NCI-H748 treated with DMSO at 0.1 percent for 48 hours (cell line): ENCODE data around the gene ANKRD50.

Experiments used
- DNase-seq: peaks from one replicate; lab custom pipeline; 2025; lab: John Stamatoyannopoulos, UW

The ANKRD50 gene, protein sequence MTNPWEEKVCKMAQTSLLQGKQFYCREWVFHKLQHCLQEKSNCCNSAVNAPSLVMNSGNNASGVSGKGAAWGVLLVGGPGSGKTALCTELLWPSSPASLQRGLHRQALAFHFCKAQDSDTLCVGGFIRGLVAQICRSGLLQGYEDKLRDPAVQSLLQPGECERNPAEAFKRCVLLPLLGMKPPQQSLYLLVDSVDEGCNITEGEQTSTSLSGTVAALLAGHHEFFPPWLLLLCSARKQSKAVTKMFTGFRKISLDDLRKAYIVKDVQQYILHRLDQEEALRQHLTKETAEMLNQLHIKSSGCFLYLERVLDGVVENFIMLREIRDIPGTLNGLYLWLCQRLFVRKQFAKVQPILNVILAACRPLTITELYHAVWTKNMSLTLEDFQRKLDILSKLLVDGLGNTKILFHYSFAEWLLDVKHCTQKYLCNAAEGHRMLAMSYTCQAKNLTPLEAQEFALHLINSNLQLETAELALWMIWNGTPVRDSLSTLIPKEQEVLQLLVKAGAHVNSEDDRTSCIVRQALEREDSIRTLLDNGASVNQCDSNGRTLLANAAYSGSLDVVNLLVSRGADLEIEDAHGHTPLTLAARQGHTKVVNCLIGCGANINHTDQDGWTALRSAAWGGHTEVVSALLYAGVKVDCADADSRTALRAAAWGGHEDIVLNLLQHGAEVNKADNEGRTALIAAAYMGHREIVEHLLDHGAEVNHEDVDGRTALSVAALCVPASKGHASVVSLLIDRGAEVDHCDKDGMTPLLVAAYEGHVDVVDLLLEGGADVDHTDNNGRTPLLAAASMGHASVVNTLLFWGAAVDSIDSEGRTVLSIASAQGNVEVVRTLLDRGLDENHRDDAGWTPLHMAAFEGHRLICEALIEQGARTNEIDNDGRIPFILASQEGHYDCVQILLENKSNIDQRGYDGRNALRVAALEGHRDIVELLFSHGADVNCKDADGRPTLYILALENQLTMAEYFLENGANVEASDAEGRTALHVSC (N-terminal part only)

DNA sequence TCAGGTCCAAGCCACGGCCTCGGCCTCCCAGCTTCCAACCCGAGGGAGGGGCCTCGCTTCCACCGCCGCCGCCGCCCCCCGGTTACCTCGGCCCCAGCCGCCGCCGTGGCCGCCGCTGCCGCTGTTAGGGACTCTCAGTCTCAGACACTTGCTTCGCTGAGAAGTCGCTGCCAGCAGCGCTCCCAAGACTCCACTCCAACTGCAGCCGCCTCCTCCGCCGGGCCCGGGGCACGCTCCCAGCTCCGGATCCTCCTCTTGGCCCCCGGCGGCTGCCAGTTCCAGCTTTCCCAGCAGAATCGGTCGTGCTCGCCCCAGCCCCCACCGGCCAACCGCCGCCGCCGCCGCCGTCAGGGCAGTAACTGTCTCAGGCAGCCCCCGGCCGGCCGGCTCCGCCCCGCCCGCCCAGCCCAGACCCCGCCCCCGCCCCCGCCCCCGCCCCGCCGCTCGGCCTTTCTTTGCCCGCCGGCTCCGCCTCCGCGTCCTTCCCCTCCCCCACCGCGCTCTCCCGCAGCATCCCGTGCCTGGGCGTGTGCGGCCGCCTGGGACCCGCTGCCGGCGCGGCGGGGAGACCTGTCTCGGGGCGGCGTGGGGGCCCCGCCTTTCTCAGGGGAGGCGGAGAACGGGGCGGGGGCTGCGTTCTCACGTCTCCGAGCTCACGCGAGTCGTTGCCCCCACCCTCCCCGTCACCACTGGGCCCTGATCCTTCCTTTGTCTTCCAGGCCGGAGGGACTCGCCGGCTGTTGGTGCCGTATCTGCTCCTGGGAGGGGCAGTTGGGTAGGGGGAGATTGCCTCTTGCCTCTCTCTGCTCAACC lies at the start of gene ANKRD50:
ANKRD50 (minus strand) TSS at position 361 of the 813 bp plus-strand sequence. CDS start 2,221 bp downstream, outside the sequence.
- peak; percentile 75 for DNase-seq

DNA sequence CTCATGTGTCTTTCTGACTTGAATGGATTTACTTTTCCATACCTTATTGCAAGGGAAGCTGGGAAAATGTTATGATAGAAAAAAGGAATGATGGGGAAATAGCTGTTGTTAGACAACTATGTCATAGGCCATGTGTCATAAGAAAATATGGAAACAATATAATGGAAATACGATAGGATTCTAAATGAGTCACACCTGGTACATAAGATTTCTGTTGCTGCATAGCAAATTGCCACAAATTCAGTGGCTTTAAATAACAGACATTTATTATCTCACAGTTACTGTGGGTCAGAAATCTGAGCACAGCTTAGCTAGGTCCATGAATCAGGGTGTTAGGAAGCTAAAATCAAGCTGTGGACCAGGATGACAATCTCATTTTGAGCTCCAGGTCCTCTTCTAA lies 44.6 kb upstream of the ANKRD50 start:
- no peak for DNase-seq

DNA sequence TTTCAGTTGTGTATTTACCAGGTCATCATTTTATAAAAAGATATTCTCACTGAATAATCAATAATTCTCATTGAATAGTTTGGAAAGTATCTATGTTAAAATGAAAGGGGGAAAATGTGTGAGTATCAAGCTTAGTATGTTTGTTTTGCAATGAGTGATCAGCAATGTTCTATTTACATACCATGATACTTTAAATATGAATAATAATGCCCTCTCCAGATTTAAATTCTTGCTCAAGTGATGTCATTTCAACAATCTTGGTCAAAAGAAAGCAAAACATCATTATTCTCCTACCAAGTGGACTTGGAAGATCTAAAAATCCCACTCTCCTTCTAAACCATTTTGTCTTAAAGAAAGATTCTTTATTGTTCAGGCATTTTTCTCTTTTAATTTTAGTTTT lies 42.1 kb upstream of the ANKRD50 start:
- no peak for DNase-seq

DNA sequence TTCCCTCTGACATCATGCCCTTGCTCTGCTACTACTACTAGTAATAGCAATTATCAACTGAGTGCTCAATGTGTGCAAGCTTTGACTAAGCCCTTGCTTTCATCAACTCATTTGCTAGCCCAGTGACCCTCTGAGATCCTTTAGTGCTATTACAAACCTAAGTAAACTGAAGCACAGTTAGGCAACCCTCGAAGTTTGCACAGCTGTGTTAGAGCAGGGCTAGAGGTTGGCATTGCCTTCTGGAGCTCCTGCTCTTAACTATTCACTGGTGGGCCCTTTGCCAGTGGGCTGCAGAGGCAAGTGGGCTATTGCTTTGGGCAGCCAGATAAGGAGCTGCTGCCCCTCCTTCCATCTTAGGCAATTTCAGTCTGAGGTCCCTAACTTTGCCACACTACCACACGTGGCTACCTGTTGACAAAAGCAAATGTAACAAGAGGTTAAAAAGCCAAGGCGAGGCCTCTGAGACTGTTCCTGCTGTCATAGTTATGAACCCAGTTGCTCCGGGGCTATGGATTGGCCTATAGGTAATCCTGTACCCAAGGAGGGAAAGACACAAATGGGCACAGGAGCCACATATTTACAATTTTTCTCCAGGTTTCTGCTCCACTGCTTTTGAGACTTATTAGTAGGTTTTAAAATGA lies 41.5 kb upstream of the ANKRD50 start:
- peak; percentile 9 for DNase-seq

DNA sequence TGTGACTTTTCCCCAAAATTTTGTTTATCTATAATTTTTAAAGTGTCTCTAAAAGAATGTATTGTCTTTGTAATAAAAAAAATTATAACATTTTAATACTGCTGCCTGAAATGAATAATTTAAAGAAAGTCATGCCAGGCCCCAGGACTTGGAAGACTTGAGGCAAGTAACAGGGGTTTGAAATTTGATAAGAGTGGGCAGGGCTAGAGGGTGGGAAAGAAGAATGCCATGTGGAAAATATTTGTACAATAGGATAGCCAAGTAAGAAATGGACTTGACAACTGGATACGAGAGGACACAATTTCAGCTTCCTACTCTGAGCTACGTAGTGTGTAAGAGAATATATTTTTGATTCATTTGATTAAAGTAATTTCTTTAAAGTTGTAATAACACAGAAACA lies 36.9 kb upstream of the ANKRD50 start:
- no peak for DNase-seq

DNA sequence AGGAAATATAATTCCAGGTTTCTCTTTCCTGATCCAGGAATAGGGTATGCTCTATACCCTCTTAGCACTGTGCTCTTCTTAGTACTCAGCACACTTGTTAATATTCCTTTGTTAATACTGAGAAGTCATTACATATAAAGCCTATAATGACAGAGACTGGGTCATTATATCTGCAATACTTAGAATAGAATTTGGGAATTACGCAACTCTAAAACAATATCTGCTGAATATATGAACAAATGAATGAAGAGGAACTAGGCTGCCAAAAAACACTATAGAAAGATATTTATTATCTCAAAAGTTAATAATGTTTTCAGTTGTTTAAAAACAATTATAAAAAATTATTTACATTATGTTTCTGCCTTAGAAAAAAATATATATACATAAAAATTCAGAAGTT lies 36.4 kb upstream of the ANKRD50 start:
- DNase-seq: no peak

DNA sequence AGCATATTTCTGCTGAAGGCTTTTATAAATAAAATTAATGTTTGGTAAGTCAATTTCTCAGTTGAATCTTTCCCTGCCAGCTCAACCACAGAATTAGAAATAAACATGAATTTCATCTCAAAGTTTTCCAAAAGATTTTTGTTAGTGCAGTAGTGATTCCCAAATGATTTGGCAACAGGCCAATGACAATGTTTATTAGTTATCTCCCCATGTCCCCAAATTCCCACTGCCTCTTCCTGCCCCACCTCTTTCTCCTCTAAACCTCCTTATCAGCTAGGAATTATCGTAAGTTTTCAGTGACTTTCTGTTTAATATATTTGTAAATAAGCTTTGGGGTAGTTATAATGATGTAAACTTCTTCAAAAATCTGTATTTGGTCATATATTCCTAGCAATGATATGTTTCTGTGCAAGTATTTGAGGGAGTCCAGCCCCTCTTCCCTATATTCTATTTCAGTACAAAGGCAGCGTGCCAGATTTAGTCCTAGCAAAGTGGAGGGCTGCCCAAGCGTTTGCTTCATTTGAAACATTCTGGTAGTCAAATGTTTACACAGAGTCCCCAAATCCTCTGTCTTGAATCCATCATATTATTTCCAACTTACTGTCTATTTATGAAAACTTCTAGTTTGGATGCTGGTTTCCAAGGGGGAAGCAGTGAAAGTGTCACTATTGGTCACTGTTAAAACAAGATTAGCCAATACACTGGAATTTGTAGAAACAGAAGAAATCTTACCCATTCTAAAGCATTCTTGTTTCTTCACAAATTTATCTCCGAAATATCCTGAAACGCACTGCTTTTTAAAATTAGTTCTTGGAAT lies 33.7 kb upstream of the ANKRD50 start:
- no peak for DNase-seq

DNA sequence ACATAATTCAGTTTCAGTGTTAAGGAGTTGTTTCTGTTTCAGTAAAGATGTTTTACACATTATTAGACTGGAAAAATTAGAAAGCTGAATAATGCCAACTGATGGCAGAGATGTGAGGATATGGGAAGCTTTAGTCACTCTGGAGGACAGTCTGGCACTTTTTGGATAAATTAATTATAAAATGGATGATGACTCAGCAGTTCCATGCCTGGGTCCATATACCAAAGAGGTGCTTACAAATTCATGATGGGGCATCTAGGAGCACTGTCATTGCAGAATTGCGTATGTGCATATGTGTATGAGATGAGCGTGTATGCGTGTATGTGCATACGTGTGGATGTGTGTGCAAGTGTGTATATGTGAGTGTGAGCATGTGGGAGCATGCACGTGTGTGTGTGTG lies 31.2 kb upstream of the ANKRD50 start:
- DNase-seq: no peak

DNA sequence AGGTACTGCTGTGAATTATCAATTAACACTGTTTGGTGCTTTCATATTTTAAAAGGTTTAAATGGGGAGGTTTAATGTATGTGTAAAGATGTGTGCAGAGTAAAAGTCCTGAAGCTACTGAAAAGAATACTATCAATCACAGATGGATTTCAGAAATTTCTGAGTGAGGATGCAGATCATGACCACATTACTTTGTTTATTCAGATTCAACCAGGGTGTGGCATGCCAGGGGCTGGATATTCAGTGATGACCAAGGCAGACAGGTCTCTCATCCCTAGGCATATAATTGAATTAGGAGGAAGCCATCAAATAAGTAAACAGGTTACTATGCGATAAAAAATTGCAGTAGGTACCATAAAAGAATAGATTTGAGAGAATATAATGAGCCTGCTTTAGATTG lies 28.0 kb upstream of the ANKRD50 start:
- peak; percentile 17 for DNase-seq

DNA sequence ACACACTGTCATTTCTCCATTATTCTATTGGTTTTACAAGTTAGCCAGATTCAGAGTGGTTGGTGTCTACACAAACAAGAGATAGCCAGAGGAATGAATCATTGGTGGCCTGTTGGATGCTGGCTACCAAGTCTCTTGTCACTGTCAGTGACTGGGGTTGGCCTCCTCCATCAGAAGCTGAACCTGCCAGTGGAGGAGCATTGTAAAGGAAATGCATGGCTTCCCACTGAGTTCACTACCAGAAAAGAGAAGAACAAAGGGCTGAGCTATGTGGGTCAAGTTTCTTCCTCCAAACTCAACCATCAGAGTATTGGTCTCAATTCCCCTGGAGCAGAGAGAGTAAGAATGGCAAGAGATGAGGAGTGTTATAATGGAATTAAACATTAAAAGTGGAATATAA lies 26.5 kb upstream of the ANKRD50 start:
- no peak for DNase-seq

DNA sequence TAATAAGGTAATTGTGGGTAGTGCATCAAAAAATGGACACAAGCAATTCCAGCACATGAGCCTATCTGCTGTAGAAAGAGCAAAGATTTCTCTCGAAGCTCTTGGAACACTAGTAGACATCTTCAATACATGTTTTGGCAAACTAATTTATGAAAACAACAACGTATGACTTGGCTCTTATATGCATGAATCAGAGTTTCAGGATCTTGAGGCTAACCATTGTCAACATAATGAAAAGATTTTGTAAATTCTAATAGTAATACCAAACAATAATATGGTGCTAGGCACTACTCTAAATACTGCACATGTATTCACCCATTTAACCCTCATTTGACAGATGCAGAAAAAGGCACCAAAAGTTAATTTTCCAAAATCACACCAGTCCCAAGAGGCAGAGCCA lies 25.1 kb upstream of the ANKRD50 start:
- DNase-seq: no peak

DNA sequence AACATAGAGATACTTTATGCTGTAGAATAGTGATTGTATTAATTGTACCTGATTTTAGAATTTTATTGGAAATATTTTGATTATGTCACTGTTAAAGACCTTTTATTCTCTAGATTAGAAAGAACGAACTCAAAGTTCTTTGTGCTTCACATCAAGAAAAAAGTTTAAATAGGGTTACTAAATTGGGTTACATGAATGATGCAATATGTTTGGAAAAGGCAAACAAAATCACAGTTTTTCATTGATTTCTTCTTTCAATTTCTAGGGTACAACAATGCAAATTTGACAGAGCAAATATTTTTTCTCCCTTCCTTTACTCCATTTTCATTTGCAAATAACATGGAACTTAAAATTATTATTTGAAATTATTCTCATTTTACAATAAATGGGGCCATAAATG lies 24.0 kb upstream of the ANKRD50 start:
- no peak for DNase-seq

DNA sequence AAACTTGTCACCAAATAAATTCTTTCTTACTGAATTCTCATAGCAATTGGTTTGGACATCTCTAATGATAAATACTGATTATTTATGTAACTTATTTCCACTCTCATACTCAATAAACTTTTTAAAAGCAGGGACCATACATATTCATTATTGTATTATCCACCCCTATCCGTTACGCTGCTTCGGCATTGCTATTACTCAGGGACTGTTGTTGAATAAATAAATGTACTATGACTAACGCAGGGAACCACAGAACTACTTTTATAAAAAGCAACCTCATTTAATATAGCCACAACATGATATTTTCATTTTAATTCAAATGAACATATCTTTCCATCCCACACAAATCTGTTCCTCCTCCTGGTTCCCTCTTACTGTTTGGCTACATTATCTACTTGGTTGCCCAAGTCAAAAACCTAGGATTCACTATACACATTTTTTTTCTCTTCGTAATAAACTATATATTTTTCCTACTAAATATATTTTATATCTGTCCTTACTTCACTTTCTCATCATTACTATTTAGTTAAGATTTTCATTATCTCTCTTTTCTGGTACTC lies 14.9 kb upstream of the ANKRD50 start:
- DNase-seq: no peak

DNA sequence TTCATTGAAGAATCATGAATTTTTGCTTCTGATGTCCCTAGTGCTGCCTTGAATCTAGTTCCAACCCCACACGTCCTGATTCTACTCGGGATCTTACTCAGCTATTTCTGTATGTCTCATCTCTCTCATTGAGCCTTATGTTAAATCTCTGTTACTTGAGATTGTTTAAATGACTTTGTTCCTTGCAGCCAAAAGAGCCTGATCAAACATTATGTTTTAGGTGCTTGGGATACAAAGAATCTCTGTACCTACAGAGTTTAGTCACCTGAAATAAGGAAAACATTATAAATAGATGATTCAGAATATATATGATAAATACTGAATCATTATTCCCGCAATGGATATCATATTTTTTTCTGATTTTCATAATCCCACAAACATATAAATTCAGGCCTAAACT lies 13.7 kb upstream of the ANKRD50 start:
- DNase-seq: no peak

DNA sequence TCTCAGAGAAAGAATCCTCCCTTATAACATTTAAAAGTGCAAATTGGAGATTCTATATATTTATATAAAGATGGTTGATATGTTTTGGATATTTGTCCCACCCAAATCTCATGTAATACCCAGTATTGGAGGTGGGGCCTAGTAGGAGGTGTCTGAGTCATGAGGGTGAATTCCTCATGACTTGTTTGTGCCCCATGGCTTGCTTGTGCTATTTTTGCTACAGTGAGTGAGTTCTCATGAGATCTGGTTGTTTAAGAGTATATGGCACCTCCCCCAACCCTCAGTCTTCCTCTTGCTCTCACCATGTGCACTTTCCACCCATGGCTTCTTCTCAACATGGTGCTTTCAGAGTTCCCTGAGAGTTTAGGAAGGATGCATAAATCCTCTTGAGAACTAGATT lies 9.5 kb upstream of the ANKRD50 start:
- no peak for DNase-seq

DNA sequence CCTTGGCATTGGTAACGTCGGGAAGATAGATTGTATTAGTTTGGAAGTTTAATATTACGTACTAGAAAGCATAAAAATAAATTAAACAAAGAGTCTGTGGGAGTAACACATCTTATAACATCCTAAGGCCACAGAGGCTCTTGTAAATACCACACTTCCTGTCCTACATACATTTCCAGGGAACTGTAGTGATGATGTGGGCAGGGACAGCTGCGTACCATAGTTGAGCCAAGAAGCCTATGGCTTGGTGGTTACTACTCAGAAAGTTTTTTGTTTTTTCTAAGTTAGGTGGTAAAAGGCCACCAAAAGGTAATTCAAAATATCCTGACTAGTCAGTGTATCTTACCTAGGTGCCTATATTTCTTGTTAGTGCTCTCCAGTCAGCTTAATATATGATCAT lies 4.6 kb upstream of the ANKRD50 start:
- DNase-seq: no peak

DNA sequence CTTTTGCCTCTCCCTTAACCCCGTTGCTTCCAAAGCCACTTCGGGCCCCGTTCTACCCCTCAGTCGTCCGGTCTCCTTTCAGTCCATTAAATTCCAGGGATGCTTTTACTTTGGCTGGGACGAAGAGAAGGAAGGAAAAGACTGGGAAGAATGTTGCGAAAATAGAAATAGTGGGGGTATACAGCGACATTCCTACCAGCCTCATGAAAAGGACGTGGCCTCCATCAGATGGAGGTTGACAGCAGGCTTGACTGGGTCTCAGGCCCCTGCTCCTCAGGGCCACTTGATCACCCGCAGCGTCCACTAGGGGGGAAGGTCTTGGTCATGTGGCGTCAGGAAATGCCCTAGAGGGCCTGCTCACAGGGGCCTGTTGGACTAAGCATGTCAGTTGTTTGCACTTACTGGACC lies 657 bp upstream of the ANKRD50 start:
- DNase-seq: no peak

DNA sequence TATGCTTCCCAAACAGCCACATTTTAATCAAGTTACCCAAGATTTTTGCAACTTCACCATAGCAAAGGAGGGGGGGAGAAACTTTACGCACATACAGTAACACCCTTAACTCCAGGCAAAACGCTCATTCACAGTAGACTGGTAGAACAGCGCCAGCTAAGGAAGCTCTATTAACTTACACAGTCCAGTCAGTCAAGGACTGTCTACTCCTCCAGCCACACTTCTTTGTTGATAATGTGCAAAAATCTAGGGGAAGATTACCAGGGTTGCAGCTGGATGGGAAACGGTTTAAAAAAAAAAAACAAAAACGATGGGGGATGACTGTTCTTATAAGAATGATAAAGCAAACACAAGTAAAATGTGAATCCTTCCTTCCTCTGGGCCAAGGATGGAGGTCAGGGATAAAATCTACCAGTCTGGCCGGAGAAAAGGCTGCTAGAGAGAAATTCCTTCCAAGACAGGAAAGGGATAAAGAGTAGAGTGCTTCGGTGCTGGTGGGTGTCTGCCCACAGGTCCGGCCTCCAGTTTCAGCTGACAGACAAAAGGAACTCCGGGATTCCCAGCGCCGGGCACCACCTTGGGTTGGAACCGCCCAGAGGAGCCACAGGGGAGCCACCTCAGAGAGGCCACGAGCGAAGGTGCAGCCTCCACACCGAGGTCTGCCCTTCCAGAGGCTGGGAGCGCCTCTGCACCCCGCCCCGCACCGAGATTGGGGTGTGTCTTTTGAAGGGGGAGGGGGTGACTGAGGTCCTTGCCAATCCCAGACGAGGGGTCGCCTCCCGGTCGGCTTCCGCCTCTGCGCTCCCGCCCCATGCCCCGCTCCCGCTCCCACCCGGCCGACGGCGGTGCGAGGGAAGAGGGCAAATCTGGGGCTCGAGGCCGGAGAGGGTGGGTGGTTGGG lies 811 bp downstream of the ANKRD50 start:
- peak; percentile 26 for DNase-seq

DNA sequence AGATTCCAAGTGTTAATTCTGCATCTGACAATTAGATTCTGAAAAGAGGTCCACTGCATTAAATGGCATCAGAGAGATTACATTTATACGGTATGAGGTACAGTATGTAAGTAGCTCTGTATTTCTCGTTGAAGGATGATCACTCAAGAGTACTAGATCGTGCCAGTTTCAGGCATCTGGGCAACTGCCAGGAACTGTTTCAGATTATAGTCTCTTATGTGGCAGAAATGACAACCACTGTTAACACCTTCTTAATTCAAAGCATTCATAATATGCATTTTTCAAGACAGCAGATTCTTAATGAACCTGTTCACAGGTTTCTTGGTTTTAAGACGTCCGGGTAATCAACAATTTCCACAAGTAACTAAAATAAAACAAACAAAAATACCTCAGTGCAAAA lies 1.6 kb downstream of the ANKRD50 start:
- DNase-seq: no peak
